Panc1 (cell line): ENCODE results near the gene BORCS8.

Source experiments
- TF ChIP-seq, protein P1 (sequence below): fragments of 450-650 bp; IDR thresholded peaks from 2 replicates; pipeline ENCODE4 v1.5.1; 2017; ENCODE audit warnings: mild to moderate bottlenecking
- TF ChIP-seq, protein P2 (sequence below), 2 experiments: IDR thresholded peaks; 2 replicates each; pipeline ENCODE4 v1.6.1; 2011 to 2012; ENCODE audit warnings: low read depth in 2 of 2, control low read depth in 1 of 2, low read length in 1 of 2, mild to moderate bottlenecking in 1 of 2, moderate library complexity in 1 of 2; ENCODE audit not compliant: insufficient read depth in 1 of 2

DNA sequence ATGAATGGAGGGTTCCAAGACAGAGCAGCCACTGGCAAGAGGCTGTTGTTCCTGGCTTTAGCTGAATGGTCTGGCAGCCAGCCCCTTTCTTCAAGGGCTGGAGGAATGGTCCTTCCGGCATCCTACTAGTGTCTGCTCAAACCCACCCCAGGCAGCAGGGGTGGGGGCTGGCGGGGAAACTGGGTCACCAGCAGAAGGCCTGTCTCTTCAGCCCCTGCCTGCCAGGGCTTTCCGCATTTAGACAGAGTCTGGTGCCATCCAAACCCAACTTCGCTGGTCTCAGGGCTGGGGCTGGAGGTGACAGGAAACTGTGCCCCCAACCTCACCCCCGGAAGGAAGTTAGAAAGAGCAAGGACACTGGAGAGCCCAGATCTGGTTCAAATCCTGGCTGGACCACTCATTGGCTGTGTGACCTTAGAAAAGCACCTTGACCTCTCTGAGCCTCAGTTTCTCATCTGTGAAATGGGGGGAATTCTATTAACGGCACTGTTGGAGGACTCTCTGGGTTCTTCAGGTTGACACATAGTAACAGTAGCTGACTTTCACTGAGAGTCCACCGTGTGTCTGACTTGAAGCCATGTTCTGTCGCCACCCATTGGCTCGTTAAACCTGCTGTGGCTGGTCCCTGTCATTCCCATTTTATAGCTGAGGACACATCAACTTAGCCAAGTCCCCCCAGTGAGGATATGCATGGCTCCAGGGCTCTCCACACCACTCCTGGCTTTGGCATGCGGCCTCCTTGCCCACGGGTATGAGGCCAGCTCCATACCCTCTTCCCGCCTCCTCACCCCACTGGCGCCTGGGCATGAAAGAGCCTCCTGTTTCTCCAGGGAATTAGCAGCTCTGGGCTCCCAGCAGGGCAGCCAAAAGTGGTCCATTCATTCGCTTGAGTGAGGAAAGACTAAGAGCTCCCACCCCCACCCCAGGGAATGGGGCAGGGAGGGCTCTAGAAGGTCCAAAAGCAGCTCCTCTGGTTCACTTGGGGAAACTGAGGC is 13.8 kb upstream of the BORCS8 start:
- TF ChIP-seq, protein P1, sequence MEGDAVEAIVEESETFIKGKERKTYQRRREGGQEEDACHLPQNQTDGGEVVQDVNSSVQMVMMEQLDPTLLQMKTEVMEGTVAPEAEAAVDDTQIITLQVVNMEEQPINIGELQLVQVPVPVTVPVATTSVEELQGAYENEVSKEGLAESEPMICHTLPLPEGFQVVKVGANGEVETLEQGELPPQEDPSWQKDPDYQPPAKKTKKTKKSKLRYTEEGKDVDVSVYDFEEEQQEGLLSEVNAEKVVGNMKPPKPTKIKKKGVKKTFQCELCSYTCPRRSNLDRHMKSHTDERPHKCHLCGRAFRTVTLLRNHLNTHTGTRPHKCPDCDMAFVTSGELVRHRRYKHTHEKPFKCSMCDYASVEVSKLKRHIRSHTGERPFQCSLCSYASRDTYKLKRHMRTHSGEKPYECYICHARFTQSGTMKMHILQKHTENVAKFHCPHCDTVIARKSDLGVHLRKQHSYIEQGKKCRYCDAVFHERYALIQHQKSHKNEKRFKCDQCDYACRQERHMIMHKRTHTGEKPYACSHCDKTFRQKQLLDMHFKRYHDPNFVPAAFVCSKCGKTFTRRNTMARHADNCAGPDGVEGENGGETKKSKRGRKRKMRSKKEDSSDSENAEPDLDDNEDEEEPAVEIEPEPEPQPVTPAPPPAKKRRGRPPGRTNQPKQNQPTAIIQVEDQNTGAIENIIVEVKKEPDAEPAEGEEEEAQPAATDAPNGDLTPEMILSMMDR: no peak
- TF ChIP-seq, protein P2, sequence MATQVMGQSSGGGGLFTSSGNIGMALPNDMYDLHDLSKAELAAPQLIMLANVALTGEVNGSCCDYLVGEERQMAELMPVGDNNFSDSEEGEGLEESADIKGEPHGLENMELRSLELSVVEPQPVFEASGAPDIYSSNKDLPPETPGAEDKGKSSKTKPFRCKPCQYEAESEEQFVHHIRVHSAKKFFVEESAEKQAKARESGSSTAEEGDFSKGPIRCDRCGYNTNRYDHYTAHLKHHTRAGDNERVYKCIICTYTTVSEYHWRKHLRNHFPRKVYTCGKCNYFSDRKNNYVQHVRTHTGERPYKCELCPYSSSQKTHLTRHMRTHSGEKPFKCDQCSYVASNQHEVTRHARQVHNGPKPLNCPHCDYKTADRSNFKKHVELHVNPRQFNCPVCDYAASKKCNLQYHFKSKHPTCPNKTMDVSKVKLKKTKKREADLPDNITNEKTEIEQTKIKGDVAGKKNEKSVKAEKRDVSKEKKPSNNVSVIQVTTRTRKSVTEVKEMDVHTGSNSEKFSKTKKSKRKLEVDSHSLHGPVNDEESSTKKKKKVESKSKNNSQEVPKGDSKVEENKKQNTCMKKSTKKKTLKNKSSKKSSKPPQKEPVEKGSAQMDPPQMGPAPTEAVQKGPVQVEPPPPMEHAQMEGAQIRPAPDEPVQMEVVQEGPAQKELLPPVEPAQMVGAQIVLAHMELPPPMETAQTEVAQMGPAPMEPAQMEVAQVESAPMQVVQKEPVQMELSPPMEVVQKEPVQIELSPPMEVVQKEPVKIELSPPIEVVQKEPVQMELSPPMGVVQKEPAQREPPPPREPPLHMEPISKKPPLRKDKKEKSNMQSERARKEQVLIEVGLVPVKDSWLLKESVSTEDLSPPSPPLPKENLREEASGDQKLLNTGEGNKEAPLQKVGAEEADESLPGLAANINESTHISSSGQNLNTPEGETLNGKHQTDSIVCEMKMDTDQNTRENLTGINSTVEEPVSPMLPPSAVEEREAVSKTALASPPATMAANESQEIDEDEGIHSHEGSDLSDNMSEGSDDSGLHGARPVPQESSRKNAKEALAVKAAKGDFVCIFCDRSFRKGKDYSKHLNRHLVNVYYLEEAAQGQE (IDR thresholded peaks at IDR 0.05; ENCODE audit: insufficient read depth in 1 of 2, low read depth in 2 of 2, low read length in 1 of 2): no peak
